Measurements from ENCODE around the gene SLC25A11. TPM values are rescaled to one million over a fixed set of nuclear protein-coding genes. Genes with fewer than 3 reads are reported as not detected.

SLC25A11 gene
- total and polyA plus RNA-seq, 2 donors (not counting 3 experiments of a cell fraction or from before 2014, with no cell fraction given), result 58.2 to 95.2 TPM

DNA sequence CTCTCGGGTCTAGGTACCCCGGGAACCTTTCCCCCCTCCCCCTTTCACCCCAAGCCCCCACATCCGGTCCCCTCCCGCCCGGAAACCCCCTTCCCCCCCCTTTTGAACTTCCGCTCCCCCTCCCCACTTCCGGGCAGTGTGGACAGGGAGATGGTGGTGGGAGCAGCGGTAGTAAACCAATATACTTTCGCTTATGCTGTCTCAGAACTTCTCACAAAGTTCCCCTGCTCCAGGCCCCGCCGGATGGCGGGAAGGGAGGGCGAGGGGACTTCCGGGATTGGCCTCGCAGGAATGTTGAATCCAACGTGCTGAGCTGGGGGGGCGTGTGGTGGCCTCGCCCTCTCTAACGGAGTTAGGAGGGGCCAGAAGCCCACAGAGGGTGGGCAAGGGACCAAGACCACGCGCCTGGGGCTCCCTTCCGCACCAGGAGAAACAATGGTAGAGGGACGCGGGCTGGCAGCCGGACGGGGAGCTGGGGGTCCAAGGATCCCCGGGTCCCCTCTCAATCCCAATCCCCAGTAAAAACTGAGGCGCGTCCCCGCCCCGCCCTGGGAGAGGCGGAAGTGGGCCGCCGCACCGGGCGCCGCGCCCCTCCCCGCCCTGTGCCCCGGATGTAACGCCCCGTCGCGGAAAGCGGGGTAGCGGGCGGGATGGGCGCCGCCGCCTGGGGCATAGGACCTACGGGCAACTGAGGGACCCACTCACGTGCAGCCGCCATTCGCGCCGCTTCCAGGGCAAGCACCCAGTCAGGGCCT, 7.7 kb upstream of the SLC25A11 start:
- dilution Hi-C loops (cut with MboI; ENCODE audit: extremely low pct_ligation_motif_present, low sequenced_read_pairs), result no loop called here
- DNase-seq (ENCODE audit: low read depth, low spot score), result peak; percentile 36
- H3K27ac ChIP-seq (ENCODE audit: insufficient read depth, low read depth, low read length), result peak overlapping the region; percentile 85
- peak overlapping the region; percentile 86 to 99 (median 95) for H3K4me3 ChIP-seq (replicated peaks in 1 of 3; ENCODE audit: insufficient read depth in 1 of 3, low read depth in 1 of 3, low read length in 3 of 3)
- H2AFZ ChIP-seq (ENCODE audit: low read depth, low read length), result no peak overlapping the region
- peak; percentile 44 for FAIRE-seq
- intact Hi-C loops (cut with micrococcal nuclease), result loop anchor here (1.0 to 2.0 kb wide), 3 partner anchors 7 to 39 kb away; partner anchors contain the start of genes RNF167, SLC25A11 and SPAG7
- H3K27me3 ChIP-seq (ENCODE audit: control insufficient read depth in 2 of 2, insufficient read depth in 2 of 2, low read length in 2 of 2), result no peaks in the 10 kb centered on the region
- H3K9me3 ChIP-seq (replicated peaks; ENCODE audit: control insufficient read depth, insufficient read depth, low read length), result no peaks in the 10 kb centered on the region
- peak; percentile 46 for TF ChIP-seq POLR2A (IDR thresholded peaks at IDR 0.05; ENCODE audit: low read depth, low read length)
- TF ChIP-seq FOS (IDR thresholded peaks at IDR 0.05; ENCODE audit: borderline replicate concordance, insufficient read depth, low read length), result no peak
- no peak for TF ChIP-seq EZH2 (IDR thresholded peaks at IDR 0.05; ENCODE audit: borderline replicate concordance, low read depth, low read length, severe bottlenecking)
- no peak for TF ChIP-seq GATA2 (IDR thresholded peaks at IDR 0.05; ENCODE audit: insufficient read depth, insufficient read length, low read depth, low read length)
- TF ChIP-seq, protein P1, sequence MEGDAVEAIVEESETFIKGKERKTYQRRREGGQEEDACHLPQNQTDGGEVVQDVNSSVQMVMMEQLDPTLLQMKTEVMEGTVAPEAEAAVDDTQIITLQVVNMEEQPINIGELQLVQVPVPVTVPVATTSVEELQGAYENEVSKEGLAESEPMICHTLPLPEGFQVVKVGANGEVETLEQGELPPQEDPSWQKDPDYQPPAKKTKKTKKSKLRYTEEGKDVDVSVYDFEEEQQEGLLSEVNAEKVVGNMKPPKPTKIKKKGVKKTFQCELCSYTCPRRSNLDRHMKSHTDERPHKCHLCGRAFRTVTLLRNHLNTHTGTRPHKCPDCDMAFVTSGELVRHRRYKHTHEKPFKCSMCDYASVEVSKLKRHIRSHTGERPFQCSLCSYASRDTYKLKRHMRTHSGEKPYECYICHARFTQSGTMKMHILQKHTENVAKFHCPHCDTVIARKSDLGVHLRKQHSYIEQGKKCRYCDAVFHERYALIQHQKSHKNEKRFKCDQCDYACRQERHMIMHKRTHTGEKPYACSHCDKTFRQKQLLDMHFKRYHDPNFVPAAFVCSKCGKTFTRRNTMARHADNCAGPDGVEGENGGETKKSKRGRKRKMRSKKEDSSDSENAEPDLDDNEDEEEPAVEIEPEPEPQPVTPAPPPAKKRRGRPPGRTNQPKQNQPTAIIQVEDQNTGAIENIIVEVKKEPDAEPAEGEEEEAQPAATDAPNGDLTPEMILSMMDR (IDR thresholded peaks at IDR 0.05; ENCODE audit: extremely low read depth in 1 of 2, insufficient read depth in 1 of 2, low read depth in 1 of 2, low read length in 2 of 2), result no peak
- H4K20me1 ChIP-seq (replicated peaks; ENCODE audit: control insufficient read depth, extremely low read depth, insufficient read depth, low read length), result no peaks in the 10 kb centered on the region
- H3K9ac ChIP-seq (replicated peaks; ENCODE audit: extremely low read depth, insufficient read depth, low read length), result peak overlapping the region; percentile 76
- POLR2A ChIA-PET, result interaction anchor here (2.3 kb wide), 1 partner anchor 20 kb away, joined by 18 read pairs; the partner anchor contains the start of gene SPAG7
- peaks cover 30% of the 10 kb centered on the region for H3K4me1 ChIP-seq (ENCODE audit: control insufficient read depth, extremely low read depth, insufficient read depth, low read length)
- no TSS peak for BruUV-seq (replicated peaks)
- CTCF ChIA-PET, result interaction anchor here (1.3 to 2.8 kb wide), 3 partner anchors 36 to 45 kb away, joined by 3 to 12 read pairs (median 3); partner anchors contain the start of gene CHRNE
- peaks cover 57% of the 10 kb centered on the region for H3K79me2 ChIP-seq (ENCODE audit: control insufficient read depth, insufficient read depth, low read length)
- H3K4me2 ChIP-seq (ENCODE audit: insufficient read depth, low read length), result peak overlapping the region; percentile 42
- H3K9me1 ChIP-seq (replicated peaks; ENCODE audit: control insufficient read depth, extremely low read depth, insufficient read depth, low read length), result no peaks in the 10 kb centered on the region
- H3K36me3 ChIP-seq (ENCODE audit: control insufficient read depth in 2 of 2, extremely low read depth in 1 of 2, insufficient read depth in 2 of 2, low read length in 2 of 2), result peaks cover 13 to 27% of the 10 kb centered on the region in 2 experiments
